Endothelial cell (in vitro differentiated cells): ENCODE measurements around the gene ADCYAP1. TPM values are rescaled to one million over a fixed set of nuclear protein-coding genes. Genes with fewer than 3 reads are reported as not detected.

Experiments used
- DNase-seq: peaks from one replicate; pipeline ENCODE4 v3.0.0; 2021; ENCODE audit warnings: low spot score
- H3K27ac Mint-ChIP-seq: one replicate; pipeline ENCODE4 v1.8.0; 2021; ENCODE audit warnings: mixed read lengths, inconsistent platforms; ENCODE audit not compliant: unreplicated experiment
- H3K27me3 Mint-ChIP-seq: one replicate; pipeline ENCODE4 v1.8.0; 2021; ENCODE audit warnings: mild to moderate bottlenecking, moderate library complexity, mixed read lengths, inconsistent platforms; ENCODE audit not compliant: unreplicated experiment
- H3K36me3 Mint-ChIP-seq: one replicate; pipeline ENCODE4 v1.8.0; 2021; ENCODE audit warnings: mild to moderate bottlenecking, low read depth, mixed read lengths, inconsistent platforms; ENCODE audit not compliant: unreplicated experiment
- H3K4me1 Mint-ChIP-seq: one replicate; pipeline ENCODE4 v1.8.0; 2021; ENCODE audit warnings: mild to moderate bottlenecking, mixed read lengths, inconsistent platforms; ENCODE audit not compliant: unreplicated experiment
- H3K4me3 Mint-ChIP-seq: one replicate; pipeline ENCODE4 v1.8.0; 2021; ENCODE audit warnings: mild to moderate bottlenecking, mixed read lengths, inconsistent platforms; ENCODE audit not compliant: unreplicated experiment
- H3K9me3 Mint-ChIP-seq: one replicate; pipeline ENCODE4 v1.8.0; 2021; ENCODE audit warnings: mixed read lengths, inconsistent platforms; ENCODE audit not compliant: unreplicated experiment
- total RNA-seq: library from RNA; stranded (reverse); fragmentation: NEBNext Ultra II Directional; extraction: Animal tissue kit (Norgen Biotek cat#: 25700); gene quantifications from one replicate; pipeline ENCODE4 v1.2.1, GENCODE V29; 2021; ENCODE audit not compliant: unreplicated experiment
- TF ChIP-seq, protein P1 (sequence below): fragments of 200-600 bp; sonication (generic); IDR thresholded peaks from one replicate; pipeline ENCODE4 v1.5.0; 2021; ENCODE audit warnings: antibody characterized with exemption; ENCODE audit not compliant: unreplicated experiment

Gene ADCYAP1
- total RNA-seq, 1 donor from 2014 or later = 18.5 TPM

DNA sequence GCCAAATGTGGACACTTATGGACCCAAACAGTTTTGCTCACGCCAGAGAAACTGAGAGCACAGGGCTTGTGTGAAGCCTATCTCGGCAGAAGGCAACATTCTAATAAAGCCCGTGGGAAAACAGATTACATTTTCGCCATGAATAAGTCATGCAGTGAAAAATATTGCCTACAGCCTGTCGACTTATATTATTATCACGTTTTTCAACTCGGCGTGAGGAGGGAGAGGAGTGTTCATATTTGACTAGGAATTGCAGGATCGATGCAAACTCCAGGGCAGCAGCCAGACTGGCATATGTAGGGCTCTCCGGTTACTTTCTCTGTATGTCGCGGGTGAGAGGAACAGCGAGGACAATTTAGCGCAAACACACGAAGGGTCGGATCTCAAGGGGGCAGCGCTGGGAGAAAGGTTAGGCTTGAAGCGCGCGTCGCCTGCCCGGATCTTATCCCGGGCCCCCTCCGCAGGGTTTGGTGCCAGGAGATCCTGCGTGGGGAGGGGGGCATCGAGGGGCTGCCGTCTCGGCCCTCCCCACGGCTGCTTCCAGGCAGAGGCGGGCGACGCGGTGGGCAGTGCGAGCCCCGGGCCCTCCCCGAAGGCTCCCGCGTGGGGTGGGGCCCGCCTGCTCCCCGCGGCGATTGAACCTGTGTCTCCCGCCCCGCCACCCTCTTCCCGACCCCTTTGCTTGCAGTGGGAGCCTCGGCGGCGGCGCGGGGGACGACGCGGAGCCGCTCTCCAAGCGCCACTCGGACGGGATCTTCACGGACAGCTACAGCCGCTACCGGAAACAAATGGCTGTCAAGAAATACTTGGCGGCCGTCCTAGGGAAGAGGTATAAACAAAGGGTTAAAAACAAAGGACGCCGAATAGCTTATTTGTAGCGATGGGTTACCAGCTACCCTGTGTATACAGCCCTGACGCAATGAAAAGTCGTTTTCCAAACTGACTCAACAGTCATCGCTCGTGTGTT lies 4.4 kb downstream of the ADCYAP1 start:
- Mint-ChIP-seq H3K4me1 (peaks cover 42% of the 10 kb centered on the region), H3K27ac (peak overlapping the region; percentile 82), H3K36me3 (peaks cover 12% of the 10 kb centered on the region), H3K9me3 (no peaks in the 10 kb centered on the region), H3K4me3 (peak overlapping the region; percentile 94), H3K27me3 (peaks cover 17% of the 10 kb centered on the region)
- TF ChIP-seq, protein P1, sequence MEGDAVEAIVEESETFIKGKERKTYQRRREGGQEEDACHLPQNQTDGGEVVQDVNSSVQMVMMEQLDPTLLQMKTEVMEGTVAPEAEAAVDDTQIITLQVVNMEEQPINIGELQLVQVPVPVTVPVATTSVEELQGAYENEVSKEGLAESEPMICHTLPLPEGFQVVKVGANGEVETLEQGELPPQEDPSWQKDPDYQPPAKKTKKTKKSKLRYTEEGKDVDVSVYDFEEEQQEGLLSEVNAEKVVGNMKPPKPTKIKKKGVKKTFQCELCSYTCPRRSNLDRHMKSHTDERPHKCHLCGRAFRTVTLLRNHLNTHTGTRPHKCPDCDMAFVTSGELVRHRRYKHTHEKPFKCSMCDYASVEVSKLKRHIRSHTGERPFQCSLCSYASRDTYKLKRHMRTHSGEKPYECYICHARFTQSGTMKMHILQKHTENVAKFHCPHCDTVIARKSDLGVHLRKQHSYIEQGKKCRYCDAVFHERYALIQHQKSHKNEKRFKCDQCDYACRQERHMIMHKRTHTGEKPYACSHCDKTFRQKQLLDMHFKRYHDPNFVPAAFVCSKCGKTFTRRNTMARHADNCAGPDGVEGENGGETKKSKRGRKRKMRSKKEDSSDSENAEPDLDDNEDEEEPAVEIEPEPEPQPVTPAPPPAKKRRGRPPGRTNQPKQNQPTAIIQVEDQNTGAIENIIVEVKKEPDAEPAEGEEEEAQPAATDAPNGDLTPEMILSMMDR = no peak
- peak; percentile 35 for DNase-seq

DNA sequence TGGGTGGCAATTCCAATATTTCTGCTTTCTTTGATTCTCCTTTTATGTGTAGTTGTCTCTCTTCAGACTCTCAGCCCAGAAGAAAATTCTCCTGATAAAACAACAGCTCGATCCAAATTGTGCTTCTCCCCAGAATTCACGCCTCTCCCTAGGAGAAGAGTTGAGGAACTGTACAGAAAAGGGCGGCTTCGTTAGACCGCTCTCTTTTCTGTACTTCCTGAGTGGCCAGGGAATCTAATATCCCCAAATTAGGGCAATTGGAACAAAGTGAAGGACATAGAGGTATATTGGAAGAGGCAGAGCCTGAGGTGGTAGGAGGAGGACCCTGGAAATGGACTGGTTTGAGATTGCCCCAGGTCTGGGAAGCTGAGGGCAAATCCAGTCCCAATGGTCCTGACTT lies 5.6 kb downstream of the ADCYAP1 start:
- DNase-seq = no peak
- TF ChIP-seq, protein P1 = no peak
- H3K4me1 Mint-ChIP-seq = peaks cover 37% of the 10 kb centered on the region
- H3K27me3 Mint-ChIP-seq = peaks cover 14% of the 10 kb centered on the region
- peaks cover 14% of the 10 kb centered on the region for H3K36me3 Mint-ChIP-seq
- H3K9me3 Mint-ChIP-seq = no peaks in the 10 kb centered on the region
- H3K27ac Mint-ChIP-seq = peak overlapping the region; percentile 98
- H3K4me3 Mint-ChIP-seq = peak overlapping the region; percentile 61

DNA sequence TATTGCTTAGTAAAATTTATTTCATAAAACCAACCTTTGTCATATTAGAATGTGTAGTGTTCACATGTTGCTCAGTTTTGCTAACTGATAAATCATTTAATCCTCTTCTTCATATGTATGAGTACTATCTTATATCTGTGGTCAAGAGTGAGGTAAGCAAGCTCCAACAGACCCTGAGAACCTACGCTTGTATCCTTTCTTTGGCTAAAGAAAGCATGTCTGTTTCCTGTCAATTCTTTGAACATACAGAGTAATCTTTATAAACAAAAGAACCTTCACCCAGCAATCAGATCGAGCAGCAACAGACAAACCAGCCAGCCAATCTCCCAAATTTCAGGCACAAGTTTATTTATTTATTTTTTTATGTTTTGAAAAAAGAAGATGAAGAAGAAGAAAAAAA lies 6.4 kb downstream of the ADCYAP1 start:
- no peak for DNase-seq
- TF ChIP-seq, protein P1 = no peak
- H3K27me3 Mint-ChIP-seq = peaks cover 10% of the 10 kb centered on the region
- H3K27ac Mint-ChIP-seq = peak overlapping the region; percentile 98
- peaks cover 17% of the 10 kb centered on the region for H3K36me3 Mint-ChIP-seq
- peaks cover 37% of the 10 kb centered on the region for H3K4me1 Mint-ChIP-seq
- H3K4me3 Mint-ChIP-seq = peak overlapping the region; percentile 61
- H3K9me3 Mint-ChIP-seq = no peaks in the 10 kb centered on the region

DNA sequence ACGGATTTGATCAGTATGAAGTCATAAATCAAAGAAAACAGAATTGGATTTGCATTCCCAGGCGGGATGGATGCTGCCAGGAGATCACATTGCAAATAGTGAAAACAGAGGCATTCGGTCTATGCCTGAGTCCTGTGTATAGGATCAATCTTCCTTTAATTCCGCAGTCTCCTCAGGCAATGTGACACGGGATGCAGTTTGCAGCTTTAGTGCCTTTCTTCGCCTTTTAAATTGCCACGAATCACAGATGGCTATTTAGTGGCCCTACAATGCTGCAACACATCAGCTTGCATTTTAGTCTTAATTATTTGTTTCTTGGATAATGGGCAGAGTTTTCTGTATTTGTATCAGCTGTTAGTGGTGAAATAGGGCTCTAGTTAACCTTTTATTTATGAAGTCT lies 6.8 kb downstream of the ADCYAP1 start:
- H3K4me1 Mint-ChIP-seq = peaks cover 36% of the 10 kb centered on the region
- peaks cover 7% of the 10 kb centered on the region for H3K27me3 Mint-ChIP-seq
- peak overlapping the region; percentile 98 for H3K27ac Mint-ChIP-seq
- TF ChIP-seq, protein P1 = no peak
- DNase-seq = no peak
- H3K36me3 Mint-ChIP-seq = peaks cover 17% of the 10 kb centered on the region
- peak overlapping the region; percentile 33 for H3K4me3 Mint-ChIP-seq
- H3K9me3 Mint-ChIP-seq = no peaks in the 10 kb centered on the region

DNA sequence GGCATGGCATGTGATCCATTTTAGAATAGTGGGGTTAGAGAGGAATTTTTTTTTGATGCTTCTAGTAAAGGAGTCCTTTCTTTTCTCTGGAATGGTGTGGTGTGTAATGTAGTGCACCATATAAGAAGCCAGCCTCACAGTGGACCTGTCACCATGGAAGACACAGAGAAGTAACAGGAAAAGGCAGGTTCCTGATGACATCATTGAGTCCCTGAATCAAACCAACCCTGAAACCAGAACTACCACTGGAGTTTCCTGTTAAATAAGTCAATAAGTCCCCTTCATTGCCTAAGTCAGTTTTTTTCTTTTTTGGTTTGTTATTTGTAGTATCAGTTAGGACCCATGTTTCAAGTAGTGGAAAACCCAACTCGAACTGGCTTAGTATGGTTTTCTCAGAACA lies 11.9 kb downstream of the ADCYAP1 start:
- Mint-ChIP-seq H3K4me3 (no peak overlapping the region), H3K36me3 (peaks cover 16% of the 10 kb centered on the region), H3K4me1 (peaks cover 32% of the 10 kb centered on the region), H3K9me3 (no peaks in the 10 kb centered on the region), H3K27me3 (peaks cover 3% of the 10 kb centered on the region), H3K27ac (peak overlapping the region; percentile 86)
- TF ChIP-seq, protein P1 = no peak
- no peak for DNase-seq
